Esophagus squamous epithelium (tissue), 5 donors: ENCODE results near the gene NR6A1. TPM values are rescaled to one million over a fixed set of nuclear protein-coding genes. Genes with fewer than 3 reads are reported as not detected.

Source experiments
- DNase-seq: peaks from one replicate; lab custom pipeline; 2025; lab: John Stamatoyannopoulos, UW
- H3K27ac ChIP-seq, 4 donors: fragments of 200-600 bp; sonication (generic); one replicate each; pipeline ENCODE4 v1.5.1; 2016 to 2019; ENCODE audit warnings: mild to moderate bottlenecking in 1 of 4
- H3K27me3 ChIP-seq, 4 donors: fragments of 200-600 bp; sonication (generic); 1 replicate in 3 of 4; 2 replicates in 1 of 4; pipeline versions ENCODE4 v1.5.1 to v1.6.0; 2017 to 2021; ENCODE audit warnings: antibody characterized with exemption in 1 of 4
- H3K36me3 ChIP-seq, 3 donors: fragments of 200-600 bp; sonication (generic); one replicate each; pipeline ENCODE4 v1.5.1; 2016 to 2019
- H3K4me1 ChIP-seq, 3 donors: fragments of 200-600 bp; sonication (generic); one replicate each; pipeline ENCODE4 v1.5.1; 2017 to 2019
- H3K4me3 ChIP-seq, 4 donors: fragments of 200-600 bp; sonication (generic); 1 replicate in 3 of 4; 2 replicates in 1 of 4; pipeline ENCODE4 v1.5.1; 2016 to 2019; ENCODE audit warnings: mild to moderate bottlenecking in 2 of 4, moderate library complexity in 1 of 4
- H3K9me3 ChIP-seq, 3 donors: fragments of 200-600 bp; sonication (generic); one replicate each; pipeline ENCODE4 v1.5.1; 2016 to 2019
- POLR2A ChIP-seq, 4 donors: fragments of 450-650 bp; IDR thresholded peaks; one replicate each; pipeline ENCODE4 v1.6.1; 2017; ENCODE audit warnings: antibody characterized with exemption in 4 of 4, mild to moderate bottlenecking in 4 of 4, moderate library complexity in 3 of 4
- WGBS, 2 donors: methylation state at CpG; one replicate each; pipeline ENCODE4 v1.1.5; 2018; 5-methylcytosine and 5-hydroxymethylcytosine counted together
- intact Hi-C: fragments of 100-400 bp; cut with DNase I; formaldehyde crosslinking; loops from one replicate; pipeline ENCODE4 v1.15.0; 2022
- total RNA-seq, 4 donors: library from RNA; depleted of rRNA; stranded (reverse); fragments of >200 nt; gene quantifications; one replicate each; pipeline ENCODE4 v1.1.0, GENCODE V29; 2016
- TF ChIP-seq, protein P1 (sequence below), 6 experiments: fragments of 450-650 bp in 4 of 6; fragments of 200-600 bp in 2 of 6; sonication (generic) in 2 of 6; IDR thresholded peaks; one replicate each; pipeline ENCODE4 v1.5.1; 2016 to 2019; ENCODE audit warnings: antibody characterized with exemption in 6 of 6, mild to moderate bottlenecking in 4 of 6, moderate library complexity in 4 of 6
- donor health status: DM: yes; HTN: yes; CAD: no.

Gene NR6A1
- total RNA-seq, 4 donors from 2014 or later, result 1.9 to 4.0 (median 2.7) TPM

DNA sequence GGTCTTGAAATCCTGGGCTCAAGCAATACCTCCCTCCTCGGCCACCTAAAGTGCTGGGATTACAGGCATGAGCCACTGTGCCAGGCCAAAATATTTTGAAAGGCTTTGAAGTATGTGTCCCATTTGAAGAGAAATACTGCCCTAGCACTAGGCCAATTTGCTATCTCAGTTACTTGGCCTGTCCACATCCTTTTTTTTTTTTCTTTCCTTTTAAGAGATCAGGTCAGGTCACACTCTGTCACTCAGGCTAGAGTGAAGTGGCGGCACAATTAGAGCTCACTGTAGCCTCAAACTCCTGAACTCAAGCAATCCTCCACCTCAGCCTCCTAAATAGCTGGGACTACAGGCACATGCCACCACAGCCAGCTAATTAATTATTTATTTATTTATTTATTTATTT, 84.2 kb downstream of the NR6A1 start:
- Histone ChIP-seq H3K27me3 (no peaks in the 10 kb centered on the region), H3K27ac (no peak overlapping the region), H3K4me3 (no peak overlapping the region), H3K4me1 (no peaks in the 10 kb centered on the region), H3K36me3 (no peaks in the 10 kb centered on the region), H3K9me3 (no peaks in the 10 kb centered on the region)
- 95 to 100% methylated on average over 2 of the region's 2 CpGs for WGBS, 2 donors
- no peak for DNase-seq
- no peak for TF ChIP-seq POLR2A (IDR thresholded peaks at IDR 0.05)
- TF ChIP-seq, protein P1, sequence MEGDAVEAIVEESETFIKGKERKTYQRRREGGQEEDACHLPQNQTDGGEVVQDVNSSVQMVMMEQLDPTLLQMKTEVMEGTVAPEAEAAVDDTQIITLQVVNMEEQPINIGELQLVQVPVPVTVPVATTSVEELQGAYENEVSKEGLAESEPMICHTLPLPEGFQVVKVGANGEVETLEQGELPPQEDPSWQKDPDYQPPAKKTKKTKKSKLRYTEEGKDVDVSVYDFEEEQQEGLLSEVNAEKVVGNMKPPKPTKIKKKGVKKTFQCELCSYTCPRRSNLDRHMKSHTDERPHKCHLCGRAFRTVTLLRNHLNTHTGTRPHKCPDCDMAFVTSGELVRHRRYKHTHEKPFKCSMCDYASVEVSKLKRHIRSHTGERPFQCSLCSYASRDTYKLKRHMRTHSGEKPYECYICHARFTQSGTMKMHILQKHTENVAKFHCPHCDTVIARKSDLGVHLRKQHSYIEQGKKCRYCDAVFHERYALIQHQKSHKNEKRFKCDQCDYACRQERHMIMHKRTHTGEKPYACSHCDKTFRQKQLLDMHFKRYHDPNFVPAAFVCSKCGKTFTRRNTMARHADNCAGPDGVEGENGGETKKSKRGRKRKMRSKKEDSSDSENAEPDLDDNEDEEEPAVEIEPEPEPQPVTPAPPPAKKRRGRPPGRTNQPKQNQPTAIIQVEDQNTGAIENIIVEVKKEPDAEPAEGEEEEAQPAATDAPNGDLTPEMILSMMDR (IDR thresholded peaks at IDR 0.05), result no peak
- intact Hi-C loops, result no loop called here

DNA sequence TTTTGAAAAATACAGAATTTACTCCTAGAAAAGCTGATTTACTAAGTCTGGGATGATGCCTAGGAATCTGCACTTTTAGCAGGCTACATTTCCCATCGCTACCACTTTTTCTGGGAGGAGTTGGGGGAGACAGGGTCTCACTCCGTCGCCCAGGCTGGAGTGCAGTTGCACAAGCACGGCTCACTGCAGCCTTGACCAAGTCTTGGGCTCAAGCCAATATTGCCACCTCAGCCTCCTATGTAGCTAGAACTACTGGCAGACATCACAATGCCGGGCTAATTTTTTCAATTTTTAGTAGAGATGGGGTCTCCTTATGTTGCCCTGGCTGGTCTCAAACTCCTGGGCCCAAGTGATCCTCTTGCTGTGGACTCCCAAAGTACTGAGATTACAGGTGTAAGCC, 85.9 kb downstream of the NR6A1 start:
- intact Hi-C loops, result no loop called here
- Histone ChIP-seq H3K27ac (no peak overlapping the region), H3K27me3 (no peaks in the 10 kb centered on the region), H3K36me3 (no peaks in the 10 kb centered on the region), H3K4me3 (no peak overlapping the region), H3K9me3 (no peaks in the 10 kb centered on the region), H3K4me1 (no peaks in the 10 kb centered on the region)
- TF ChIP-seq, protein P1 (IDR thresholded peaks at IDR 0.05), result no peak
- TF ChIP-seq POLR2A (IDR thresholded peaks at IDR 0.05), result no peak
- 87 to 90% methylated on average over 3 to 5 of the region's 5 CpGs for WGBS, 2 donors
- DNase-seq, result no peak

DNA sequence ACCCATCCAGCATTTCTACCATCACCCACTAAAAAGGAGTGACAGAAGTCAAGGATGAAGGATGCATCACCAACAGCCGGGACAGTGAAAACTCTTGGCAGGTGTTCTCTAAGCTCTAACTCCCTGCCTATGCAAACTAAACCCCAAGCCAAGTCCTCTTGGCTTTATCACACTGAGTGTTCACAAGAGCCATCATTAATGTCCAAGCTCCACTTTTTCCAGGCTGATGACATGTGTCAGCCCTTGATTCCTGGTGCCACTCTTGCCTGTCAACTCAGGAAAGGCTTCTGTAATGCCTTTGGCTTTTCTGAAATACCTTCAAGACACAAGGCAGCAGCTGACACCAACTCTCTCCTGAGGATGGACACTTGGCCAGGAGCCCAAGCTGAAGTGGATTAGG, 86.9 kb downstream of the NR6A1 start:
- WGBS, 2 donors, result 50 to 69% methylated on average over 1 of the region's 1 CpG
- no peak for TF ChIP-seq POLR2A (IDR thresholded peaks at IDR 0.05)
- H3K4me1 ChIP-seq, result no peaks in the 10 kb centered on the region
- H3K36me3 ChIP-seq, result no peaks in the 10 kb centered on the region
- no peaks in the 10 kb centered on the region for H3K27me3 ChIP-seq
- DNase-seq, result no peak
- no peak overlapping the region for H3K27ac ChIP-seq
- intact Hi-C loops, result no loop called here
- no peak overlapping the region for H3K4me3 ChIP-seq
- H3K9me3 ChIP-seq, result no peaks in the 10 kb centered on the region

DNA sequence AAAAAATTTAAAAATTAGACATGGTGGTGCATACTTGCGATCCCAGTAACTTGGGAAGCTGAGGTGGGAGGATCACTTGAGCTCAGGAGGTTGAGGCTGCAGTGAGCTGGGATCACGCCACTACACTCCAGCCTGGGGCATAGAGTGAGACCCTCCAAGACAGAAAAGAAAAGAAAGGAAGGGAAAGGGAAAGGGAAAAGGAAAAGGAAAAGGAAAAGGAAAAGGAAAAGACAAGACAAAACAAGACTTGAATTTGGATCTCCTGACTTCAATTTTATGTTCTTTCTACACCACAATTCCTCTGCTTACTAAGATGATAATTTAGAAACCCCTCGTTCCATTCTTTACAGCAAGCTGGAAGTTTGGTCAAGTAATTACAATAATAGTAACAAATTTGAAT, 88.1 kb downstream of the NR6A1 start:
- no peaks in the 10 kb centered on the region for H3K9me3 ChIP-seq

DNA sequence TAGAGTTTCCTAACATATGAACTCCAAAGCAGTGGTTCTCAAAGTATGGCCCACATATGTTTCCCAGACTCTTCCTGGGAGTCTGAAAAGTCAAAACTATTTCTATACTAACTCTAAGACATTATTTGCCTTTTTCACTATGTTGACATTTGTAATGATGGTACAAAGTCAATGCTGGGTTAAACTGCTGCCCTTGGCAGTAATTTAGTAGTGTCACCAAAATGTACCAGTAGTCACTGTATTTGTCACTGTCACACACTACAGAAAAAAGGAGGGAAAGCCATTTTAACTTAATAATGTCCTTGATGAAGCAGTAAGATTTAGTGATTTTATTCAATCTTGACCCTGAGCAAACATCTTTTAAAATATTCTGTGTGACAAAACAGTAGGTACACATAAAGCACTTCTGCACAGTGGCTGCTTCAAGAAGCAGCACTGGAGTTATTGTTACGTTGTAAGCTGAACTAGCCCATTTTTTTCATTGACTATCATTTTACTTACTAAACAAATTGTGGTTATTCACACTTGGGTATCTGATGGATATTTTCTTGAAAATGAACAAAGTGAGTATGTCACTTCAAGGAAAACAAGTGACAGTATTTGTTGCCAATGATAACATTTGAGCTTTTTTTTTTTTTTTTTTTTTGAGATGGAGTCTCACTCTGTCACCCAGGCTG, 90.3 kb downstream of the NR6A1 start:
- no peak for DNase-seq
- no peak overlapping the region for H3K4me3 ChIP-seq
- no peak overlapping the region for H3K27ac ChIP-seq
- intact Hi-C loops, result no loop called here
- no peaks in the 10 kb centered on the region for H3K36me3 ChIP-seq
- H3K4me1 ChIP-seq, result peaks cover 0 to 3% (median 0%) of the 10 kb centered on the region in 3 donors
- WGBS, 2 donors, result 83 to 89% methylated on average over 1 of the region's 1 CpG
- TF ChIP-seq, protein P1 (IDR thresholded peaks at IDR 0.05), result no peak
- no peak for TF ChIP-seq POLR2A (IDR thresholded peaks at IDR 0.05)
- no peaks in the 10 kb centered on the region for H3K9me3 ChIP-seq
- no peaks in the 10 kb centered on the region for H3K27me3 ChIP-seq

More for the DNA sequence above, 88.1 kb downstream of the NR6A1 start:
- Histone ChIP-seq H3K4me3 (no peak overlapping the region), H3K4me1 (no peaks in the 10 kb centered on the region), H3K27me3 (no peaks in the 10 kb centered on the region), H3K27ac (no peak overlapping the region), H3K36me3 (no peaks in the 10 kb centered on the region)
- DNase-seq, result no peak
- intact Hi-C loops, result no loop called here
- WGBS, 2 donors, result 92 to 97% methylated on average over 3 of the region's 3 CpGs
- no peak for TF ChIP-seq POLR2A (IDR thresholded peaks at IDR 0.05)
- TF ChIP-seq, protein P1 (IDR thresholded peaks at IDR 0.05), result no peak
